ENCODE data around the gene DDX49.

DDX49 gene

GRCh38 chr19:18919086-18919899, at the start of gene DDX49, which contains the start of gene COPE:
Gene DDX49, plus strand, starts transcription at chr19:18919715. Its CDS starts 27 bp downstream, at chr19:18919742.
Gene COPE, minus strand, starts transcription at chr19:18919387. Its CDS starts 39 bp downstream, at chr19:18919348.
- DNase-seq = peak; percentile 81 to 100 (median 99)

DNA sequence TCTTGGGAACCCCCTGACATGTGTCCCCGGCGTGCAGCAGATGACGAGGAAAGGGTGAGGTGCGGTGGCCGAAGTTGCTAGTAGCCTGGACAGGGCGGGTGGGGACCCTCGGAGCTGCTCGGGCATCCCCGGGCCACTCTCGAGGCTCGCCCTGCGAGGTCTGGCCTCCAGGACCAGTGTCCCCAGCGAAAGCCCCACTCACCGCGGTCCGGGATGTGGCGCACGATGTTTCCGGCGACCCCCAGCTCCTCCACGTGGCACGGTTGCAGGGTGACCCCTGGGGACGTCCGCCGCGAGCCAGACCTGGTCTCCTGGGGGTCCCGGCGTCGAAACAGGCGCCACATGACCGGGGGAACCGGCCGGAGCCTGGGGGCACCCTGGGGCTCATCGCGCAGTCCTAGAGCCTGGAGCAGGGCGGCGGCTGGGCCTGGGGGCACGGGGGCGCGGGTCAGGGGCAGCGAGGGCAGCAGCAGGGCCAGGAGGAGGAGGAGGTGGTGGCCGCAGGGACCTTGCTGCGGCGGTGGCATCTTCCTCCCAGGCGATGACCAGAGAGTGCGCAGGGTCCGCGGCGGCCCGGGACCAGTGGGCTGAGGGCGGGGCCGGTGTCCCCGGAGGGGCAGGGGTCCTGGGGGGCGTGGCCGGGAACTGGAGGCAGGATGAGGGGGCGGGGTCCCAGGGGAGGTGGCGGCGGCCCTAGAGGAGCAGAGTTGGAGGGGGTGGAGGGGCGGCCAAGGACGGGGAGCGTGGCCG, 49.6 kb upstream of the DDX49 start:
- peak in 2 of 58 donors; percentile 19 to 21 for DNase-seq

GRCh38 chr19:18870531-18871172, 48.9 kb upstream of the DDX49 start:
- DNase-seq = no peak

DNA sequence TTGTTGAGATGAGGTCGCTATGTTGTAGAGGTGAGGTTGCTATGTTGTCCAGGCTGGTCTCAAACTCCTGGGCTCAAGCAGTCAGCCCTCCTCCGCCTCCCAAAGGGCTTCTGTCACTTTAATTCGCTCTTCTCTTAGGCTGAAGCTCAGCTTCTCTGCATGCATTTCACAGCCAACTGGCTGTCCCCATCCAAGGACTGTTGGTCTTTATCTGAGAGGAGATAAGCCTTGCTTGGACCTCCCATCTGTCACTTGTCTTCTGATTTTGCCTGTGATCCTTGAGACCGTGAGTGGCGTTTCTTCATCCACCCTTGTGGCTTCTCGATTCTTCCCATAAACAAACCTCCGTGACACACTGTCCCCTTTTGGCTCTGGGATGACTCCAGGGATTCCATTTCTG, 48.0 kb upstream of the DDX49 start:
- DNase-seq = no peak

GRCh38 chr19:18875726-18876125, 43.8 kb upstream of the DDX49 start:
- DNase-seq = no peak

- no peak for DNase-seq
Observed at GRCh38 chr19:18876865-18877264, 42.6 kb upstream of the DDX49 start.

DNA sequence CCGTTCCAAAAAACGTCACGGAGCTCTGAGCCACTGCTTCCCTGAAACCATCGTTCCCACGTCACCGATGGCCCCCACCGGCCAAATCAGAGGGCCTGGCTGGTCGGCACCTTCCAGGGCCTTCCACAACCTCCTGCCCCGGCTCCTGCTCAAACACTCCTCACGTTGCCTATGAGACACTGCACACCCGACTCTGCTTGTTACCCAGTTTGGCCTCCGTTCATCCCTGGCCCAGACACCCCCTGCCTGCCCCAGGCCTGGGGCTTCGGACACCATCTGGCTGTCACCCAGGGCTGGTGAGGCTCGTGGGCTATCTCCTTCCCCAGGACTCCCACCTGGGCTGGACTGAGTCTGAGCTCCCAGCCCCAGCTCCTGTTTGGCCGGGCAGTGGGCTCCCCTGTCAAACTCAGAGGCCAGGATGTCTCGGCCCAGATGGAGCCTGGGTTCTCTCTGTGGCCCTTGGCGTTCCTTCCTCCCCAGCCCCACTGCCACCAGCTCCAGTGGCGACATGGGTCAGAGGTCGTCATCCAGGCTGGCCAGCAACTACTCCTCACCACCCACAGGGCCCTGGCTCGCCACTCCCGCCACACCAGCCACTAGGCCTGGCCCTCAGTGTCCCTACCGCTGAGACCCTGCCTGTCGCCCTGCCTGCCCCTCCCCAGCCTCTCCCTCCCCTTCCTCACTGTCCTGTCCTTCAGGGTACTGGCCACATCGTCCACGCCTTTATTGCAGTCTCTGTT, 41.3 kb upstream of the DDX49 start:
- DNase-seq = no peak

DNA sequence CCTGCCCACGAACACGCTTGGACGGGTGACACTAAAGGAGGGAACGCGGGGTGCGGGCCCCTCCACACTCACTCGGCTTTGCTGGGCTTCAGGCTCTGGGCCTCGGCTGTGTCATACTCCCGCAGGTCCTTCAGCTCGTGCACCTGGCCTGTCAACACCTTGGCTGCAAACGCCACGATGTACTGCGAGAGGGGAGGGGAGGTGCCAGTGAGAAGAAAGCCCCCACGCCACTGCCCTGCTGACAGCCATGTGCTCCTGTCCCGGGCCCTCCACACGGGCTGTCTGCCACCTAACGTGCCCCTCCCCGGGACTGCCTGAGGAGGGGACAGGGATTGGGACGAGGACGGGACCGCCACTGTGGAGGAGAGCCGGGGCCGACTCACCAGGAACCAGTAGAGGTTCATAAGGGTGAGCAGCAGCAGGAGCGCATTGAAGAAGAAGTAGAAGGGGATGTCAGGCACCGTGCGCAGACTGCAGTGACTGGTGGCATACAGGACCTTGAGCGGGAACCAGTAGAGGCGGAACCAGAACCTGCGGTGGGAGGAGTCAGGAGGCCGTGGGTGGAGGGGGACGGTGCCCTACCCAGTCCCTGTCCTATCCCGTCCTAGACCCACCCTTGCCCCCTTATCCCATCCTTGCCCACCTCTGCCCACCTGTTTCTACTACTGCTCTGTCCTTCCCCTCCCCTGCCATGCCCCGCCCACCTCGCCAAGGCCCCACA, 40.5 kb upstream of the DDX49 start:
- no peak for DNase-seq

DNA sequence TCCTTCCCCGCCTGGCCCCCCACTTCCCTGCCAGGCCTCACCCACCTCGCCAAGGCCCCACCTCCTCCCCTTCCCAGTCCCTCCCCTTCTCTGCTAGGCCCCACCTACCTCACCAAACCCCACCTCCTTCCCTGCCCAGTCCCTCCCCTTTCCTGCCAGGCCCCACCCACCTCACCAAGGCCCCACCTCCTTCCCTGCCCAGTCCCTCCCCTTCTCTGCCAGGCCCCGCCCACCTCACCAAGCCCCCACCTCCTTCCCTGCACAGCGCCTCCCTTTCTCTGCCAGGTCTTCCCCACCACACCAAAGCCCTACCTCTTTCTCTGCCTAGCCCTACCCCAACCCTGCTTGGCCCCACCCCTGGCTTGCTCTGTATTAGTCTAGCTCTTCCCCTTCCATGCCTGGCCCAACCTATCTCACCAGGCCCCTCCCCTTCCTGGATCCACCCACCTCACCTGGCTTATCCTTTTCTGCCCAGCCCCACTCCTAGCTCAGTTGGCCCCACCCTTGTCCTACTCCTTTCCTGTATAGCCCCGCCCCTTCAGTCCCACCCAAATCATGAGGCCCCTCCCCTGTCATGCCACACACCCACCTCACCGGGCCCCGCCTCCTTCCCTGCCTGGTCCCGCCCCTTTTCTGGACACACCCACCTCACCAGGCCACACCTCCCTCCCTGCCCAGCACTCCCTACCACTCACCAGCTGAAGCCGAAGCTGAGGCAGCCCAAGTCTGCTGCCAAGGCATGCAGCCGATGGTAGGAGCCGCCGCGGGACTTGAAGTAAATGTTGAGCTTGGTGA, 39.7 kb upstream of the DDX49 start:
- DNase-seq = peak in 2 of 58 donors; percentile 16 to 44

DNA sequence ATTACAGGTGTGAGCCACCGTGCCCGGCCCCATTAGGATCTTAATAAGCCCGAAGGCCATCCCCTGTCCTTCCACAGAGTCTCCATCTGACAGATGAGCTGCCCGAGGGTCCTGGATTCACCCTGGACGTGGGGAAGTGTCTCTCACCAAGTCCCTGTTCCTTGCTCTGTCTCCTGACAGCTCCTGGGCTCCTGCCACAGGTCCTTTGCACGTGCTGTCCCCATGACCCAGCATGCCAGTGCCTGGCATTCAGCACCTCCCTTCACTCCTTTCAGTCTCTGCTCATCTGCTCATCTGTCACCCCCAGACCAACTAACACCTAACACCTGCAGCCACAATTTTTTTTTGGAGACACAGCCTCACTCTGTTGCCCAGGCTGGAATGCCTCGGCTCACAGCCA, 38.0 kb upstream of the DDX49 start:
- DNase-seq = no peak

DNA sequence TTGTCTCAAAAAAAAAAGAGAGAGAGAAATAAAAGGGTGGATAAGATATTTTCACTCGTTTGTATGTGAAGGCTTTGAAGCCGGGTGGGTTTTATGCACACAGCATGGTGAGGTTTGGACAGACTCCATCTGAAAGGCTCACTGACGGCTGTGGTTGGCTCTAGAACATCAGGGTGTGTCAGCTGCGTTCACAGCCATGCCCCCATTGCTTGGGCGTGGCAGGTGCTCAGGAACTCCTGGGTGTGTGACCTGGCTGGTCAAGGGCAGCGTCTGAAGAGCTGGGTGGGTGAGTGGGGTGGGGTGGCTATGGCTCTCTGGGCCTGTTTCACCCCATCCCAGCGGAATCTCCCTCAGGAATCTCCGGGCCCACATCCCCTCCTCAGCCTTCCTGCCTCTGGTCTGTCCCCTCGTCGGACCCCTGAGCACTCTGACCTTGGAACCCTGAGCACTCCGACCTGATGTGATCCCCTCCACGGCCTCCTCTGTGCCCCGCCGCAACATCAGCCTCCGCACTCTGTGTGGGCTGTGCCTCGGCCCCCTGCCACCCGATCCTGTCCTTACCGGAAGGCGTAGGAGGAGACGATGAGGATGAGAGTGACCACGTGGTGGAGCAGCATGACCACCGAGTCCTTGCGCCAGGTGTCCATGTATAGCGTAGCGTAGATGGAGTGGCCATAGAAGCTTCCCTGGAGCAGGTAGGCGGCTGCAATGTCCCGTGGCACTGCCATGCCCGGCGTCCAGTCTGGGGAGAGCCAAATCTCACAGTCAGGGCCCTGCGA, 35.8 kb upstream of the DDX49 start:
- DNase-seq = no peak

DNA sequence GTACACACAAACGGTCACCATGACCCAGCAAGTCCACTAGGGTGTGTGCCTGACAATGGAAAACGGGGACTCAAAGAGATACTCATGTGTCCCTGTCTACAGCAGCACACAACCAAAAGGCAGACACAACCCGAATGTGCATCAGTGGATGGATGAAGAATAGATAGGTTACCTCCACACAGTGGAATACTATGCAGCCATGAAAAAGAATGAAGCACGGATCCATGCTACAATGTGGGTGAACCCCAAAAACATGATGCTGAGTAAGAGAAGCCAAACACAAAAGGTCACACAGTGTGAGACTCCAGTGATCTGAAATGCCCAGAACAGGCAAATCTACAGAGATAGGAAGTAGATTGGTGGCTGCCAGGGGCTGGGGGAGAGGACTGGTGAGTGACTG, 32.5 kb upstream of the DDX49 start:
- DNase-seq = no peak

DNA sequence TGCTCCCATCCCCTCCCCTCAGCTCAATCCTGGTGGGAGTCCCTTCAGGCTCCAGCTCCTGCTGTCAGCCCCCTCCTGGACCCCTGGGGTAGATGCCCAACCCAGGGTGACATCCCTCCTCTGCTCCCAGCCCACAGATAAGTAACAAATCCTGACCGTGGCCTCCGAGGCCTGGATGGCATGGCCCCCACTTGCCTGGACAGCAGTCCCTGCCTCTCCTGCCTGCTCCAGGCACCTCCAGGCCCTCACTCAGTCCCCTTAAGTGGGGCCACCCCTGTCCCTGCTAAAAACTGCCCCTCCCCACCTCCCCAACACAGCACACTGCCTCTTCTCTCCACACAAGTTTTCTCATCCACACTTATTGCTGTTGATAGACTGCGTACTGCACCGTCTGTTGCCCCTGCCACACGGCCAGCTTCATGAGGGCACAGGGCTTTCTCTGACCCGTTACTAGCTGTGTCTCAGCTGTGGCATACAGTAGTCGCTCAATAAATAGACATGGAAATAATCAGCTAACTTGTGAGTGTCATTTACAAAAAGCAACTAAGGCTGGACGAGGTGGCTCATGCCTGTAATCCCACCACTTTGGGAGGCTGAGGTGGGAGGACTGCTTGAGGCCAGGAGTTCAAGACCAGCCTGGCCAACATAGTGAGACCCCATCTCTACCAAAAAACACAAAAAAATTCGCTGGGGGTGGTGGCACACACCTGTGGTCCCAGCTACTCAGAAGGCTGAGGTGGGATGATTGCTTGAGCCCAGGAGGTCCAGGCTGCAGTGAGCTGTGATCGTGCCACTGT, 29.4 kb upstream of the DDX49 start:
- DNase-seq = no peak

GRCh38 chr19:18893587-18894253, 25.8 kb upstream of the DDX49 start:
- peak in 2 of 58 donors; percentile 45 to 56 for DNase-seq

GRCh38 chr19:18894254-18895037, 25.1 kb upstream of the DDX49 start:
- DNase-seq = peak; percentile 63 to 98 (median 92)

DNA sequence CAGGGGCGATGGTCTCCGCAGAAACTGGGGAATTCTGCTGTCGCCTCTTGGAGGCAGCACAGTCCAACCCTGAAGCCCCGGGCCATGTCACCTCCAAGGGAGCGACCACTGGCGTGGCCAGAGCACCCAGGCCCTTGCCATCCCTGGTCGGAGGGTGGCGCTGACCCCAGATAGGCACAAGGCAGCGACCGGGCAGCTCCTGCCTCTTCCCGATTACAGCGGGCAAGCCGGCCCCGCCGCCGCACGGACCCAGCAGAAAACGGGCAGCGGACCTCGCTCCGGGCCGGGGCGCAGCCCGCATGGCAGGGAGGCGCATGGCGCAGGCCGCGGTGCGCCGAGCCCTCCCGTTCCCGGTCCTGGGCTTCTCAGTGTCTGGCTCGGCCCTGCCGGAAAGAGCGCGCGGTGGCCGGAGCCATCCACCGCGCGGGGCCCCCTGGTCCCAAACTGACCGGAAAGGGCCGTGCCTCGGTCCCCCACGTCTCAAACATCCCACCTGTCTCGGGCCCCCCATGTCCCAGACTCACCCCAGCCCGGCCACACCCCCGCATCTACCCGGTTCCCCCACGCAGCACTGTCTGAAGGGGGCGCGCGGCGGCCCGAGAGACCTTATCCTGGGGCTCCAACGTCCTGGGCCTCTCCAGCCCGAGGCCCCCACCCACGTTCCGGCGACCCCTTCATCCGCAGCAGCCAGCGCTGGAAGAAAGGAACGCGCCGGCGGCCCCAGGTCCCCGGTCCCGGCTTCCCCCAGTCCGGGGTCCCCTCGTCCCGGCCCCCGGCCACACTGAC, 24.3 kb upstream of the DDX49 start:
- peak in 53 of 58 donors; percentile 40 to 98 (median 89) for DNase-seq
